Left ventricle myocardium inferior (tissue), 1 donor: ENCODE results near the gene EFCAB11. TPM values are rescaled to one million over a fixed set of nuclear protein-coding genes. Genes with fewer than 3 reads are reported as not detected.

Source experiments
- DNase-seq: peaks from one replicate; pipeline ENCODE4 v3.0.0-alpha.2; 2020
- H3K27ac ChIP-seq: fragments of 200-600 bp; replicated peaks from 2 replicates; pipeline ENCODE4 v1.8.0; 2021
- H3K27me3 ChIP-seq: fragments of 200-600 bp; 2 replicates; pipeline ENCODE4 v1.8.0; 2021; ENCODE audit warnings: low read depth
- H3K36me3 ChIP-seq: fragments of 200-600 bp; 2 replicates; pipeline ENCODE4 v1.8.0; 2021
- H3K4me1 ChIP-seq: fragments of 200-600 bp; 2 replicates; pipeline ENCODE4 v1.8.0; 2021
- H3K4me3 ChIP-seq: fragments of 200-600 bp; 2 replicates; pipeline ENCODE4 v1.8.0; 2021; ENCODE audit warnings: mild to moderate bottlenecking, moderate library complexity
- H3K9me3 ChIP-seq: fragments of 200-600 bp; replicated peaks from 2 replicates; pipeline ENCODE4 v1.8.0; 2021
- intact Hi-C: fragments of 100-400 bp; cut with micrococcal nuclease; formaldehyde crosslinking; loops from one replicate; pipeline ENCODE4 v1.11.0; 2022
- total RNA-seq: library from RNA; stranded (reverse); fragmentation: NEBNext Ultra II Directional; extraction: Animal tissue kit (Norgen Biotek cat#: 25700); gene quantifications from one replicate; pipeline ENCODE4 v1.2.1, GENCODE V29; 2021
- TF ChIP-seq, protein P1 (sequence below): fragments of 200-600 bp; IDR thresholded peaks from 2 replicates; pipeline ENCODE4 v1.8.0; 2021; ENCODE audit warnings: antibody characterized with exemption, mild to moderate bottlenecking, borderline replicate concordance
- donor health status: DM: no; HTN: yes; CAD: no; lungs with severe emphysema.

EFCAB11 gene
- total RNA-seq, 1 donor from 2014 or later = 2.2 TPM

DNA sequence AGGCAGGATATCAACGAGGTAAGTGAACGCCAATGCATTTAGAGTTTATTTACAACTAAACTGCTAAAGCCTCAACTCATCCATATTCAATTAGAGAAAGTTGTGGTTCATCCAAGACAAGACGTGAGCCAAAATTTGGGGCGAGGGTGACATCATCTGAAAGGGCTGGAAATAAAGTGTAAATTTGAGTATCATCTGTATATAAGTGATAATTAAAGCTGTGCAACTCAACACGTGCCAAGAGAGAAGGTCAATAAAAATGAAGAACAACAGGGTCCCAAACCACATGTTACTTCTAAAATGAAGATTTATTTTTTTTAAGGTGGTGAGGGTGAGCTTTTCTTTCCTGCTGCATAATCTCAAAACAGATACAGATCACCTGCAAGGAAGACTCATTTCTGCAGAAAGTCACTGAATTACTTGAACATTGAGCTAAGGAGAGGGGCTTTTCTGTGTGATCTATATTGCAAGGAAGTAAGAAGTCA is 203.6 kb downstream of the EFCAB11 start:
- Histone ChIP-seq H3K4me3 (no peak overlapping the region), H3K4me1 (peaks cover 8% of the 10 kb centered on the region), H3K27ac (peak overlapping the region; percentile 11), H3K27me3 (no peaks in the 10 kb centered on the region), H3K9me3 (peaks cover 12% of the 10 kb centered on the region), H3K36me3 (no peaks in the 10 kb centered on the region)
- no peak for DNase-seq
- TF ChIP-seq, protein P1, sequence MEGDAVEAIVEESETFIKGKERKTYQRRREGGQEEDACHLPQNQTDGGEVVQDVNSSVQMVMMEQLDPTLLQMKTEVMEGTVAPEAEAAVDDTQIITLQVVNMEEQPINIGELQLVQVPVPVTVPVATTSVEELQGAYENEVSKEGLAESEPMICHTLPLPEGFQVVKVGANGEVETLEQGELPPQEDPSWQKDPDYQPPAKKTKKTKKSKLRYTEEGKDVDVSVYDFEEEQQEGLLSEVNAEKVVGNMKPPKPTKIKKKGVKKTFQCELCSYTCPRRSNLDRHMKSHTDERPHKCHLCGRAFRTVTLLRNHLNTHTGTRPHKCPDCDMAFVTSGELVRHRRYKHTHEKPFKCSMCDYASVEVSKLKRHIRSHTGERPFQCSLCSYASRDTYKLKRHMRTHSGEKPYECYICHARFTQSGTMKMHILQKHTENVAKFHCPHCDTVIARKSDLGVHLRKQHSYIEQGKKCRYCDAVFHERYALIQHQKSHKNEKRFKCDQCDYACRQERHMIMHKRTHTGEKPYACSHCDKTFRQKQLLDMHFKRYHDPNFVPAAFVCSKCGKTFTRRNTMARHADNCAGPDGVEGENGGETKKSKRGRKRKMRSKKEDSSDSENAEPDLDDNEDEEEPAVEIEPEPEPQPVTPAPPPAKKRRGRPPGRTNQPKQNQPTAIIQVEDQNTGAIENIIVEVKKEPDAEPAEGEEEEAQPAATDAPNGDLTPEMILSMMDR = no peak
- intact Hi-C loops = no loop called here

DNA sequence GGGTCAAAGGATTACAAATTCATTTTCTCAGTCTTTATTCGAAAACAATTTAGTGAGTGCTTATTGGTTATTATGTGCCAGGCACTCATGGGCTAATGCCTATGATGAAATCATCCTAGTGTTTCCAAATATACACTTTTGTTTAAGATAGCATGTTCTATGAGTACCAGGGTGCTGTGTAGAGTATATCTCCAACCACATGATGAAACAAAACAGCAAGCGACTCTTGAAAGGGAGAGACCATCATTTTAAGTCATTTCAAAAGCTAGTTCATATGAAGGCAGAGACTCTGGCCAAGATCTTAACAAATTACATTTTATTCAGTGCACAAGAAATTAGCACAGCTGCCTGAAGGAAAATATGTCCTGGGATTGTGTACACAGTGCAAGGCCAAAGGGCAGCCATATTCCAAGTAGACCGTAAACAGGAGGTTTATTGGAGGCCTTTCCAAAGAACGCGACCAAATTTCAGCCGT is 204.2 kb downstream of the EFCAB11 start:
- Histone ChIP-seq H3K27me3 (no peaks in the 10 kb centered on the region), H3K9me3 (peaks cover 12% of the 10 kb centered on the region), H3K36me3 (no peaks in the 10 kb centered on the region), H3K27ac (peak overlapping the region; percentile 11), H3K4me3 (no peak overlapping the region), H3K4me1 (peaks cover 8% of the 10 kb centered on the region)
- no peak for DNase-seq
- intact Hi-C loops = no loop called here
- TF ChIP-seq, protein P1 = no peak

DNA sequence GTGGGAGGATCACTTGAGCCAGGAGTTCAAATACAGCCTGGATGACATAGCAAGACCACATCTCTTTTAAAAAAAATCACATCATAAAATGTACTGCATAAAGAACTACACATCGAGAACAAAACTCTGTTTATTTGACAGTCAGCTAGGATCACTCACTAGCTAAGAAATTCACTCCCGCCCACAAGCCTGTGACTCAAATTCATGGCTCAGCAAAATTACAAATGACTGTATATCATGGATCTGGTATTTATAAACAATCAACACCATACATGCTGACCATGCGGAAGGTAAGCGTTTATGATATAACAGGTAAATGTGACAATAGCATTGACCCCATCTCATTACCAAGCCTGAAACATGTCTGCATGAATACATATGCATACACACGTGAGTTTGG is 206.5 kb downstream of the EFCAB11 start:
- intact Hi-C loops = no loop called here
- Histone ChIP-seq H3K36me3 (no peaks in the 10 kb centered on the region), H3K9me3 (peaks cover 12% of the 10 kb centered on the region), H3K27ac (no peak overlapping the region), H3K4me3 (no peak overlapping the region), H3K4me1 (peaks cover 8% of the 10 kb centered on the region), H3K27me3 (no peaks in the 10 kb centered on the region)
- no peak for DNase-seq
- TF ChIP-seq, protein P1 = no peak

DNA sequence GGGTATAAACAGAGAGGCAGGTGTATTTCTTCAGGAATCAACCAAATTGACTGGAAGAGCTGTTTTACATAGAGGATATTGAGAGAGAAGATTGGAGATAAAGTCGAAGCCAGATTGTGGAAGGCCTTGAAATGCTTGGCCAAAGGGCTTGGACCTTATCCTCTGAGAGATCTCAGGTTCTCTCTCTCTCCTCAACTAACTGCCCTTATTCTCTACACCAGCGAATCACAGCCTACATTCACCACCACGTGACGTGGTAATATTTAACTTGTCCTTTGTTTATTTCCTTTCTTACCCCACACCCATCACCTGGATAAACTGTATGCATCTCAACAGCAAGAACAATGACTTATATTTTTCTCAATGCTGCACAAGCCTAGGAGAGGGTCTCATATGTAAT is 207.4 kb downstream of the EFCAB11 start:
- Histone ChIP-seq H3K27me3 (no peaks in the 10 kb centered on the region), H3K36me3 (no peaks in the 10 kb centered on the region), H3K4me1 (peaks cover 8% of the 10 kb centered on the region), H3K27ac (no peak overlapping the region), H3K9me3 (peaks cover 18% of the 10 kb centered on the region), H3K4me3 (no peak overlapping the region)
- TF ChIP-seq, protein P1 = no peak
- intact Hi-C loops = no loop called here
- no peak for DNase-seq

DNA sequence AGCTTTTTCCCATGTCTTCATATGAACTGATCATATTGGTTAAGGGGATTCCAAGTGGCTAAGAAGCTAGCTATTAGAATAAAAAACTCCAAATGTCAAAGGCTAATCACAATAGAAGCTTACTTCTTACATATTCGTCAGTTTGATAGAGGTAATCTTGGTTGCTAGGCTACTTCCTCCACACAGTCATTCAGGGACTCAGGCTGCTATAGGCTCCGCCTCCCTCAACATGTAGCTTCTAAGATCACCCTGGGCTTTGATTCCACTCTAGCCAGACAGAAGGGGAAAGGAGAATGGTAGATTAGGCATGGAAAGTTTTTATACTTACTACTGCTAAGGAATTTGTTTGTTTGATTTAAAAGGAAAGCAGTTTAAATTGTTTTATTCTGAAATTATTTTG is 207.9 kb downstream of the EFCAB11 start:
- Histone ChIP-seq H3K9me3 (peaks cover 18% of the 10 kb centered on the region), H3K27ac (no peak overlapping the region), H3K27me3 (no peaks in the 10 kb centered on the region), H3K4me1 (peaks cover 8% of the 10 kb centered on the region), H3K4me3 (no peak overlapping the region), H3K36me3 (no peaks in the 10 kb centered on the region)
- intact Hi-C loops = no loop called here
- no peak for DNase-seq
- TF ChIP-seq, protein P1 = no peak
